GM12872 (cell line): Measurements from ENCODE around the gene NDRG2.

ENCODE experiments used
- TF ChIP-seq, protein P1 (sequence below): IDR thresholded peaks from 3 replicates; pipeline ENCODE4 v1.5.1; 2011; ENCODE audit warnings: low read depth, mild to moderate bottlenecking, low read length, moderate library complexity; ENCODE audit not compliant: insufficient read depth

Gene NDRG2

GRCh38 chr14:21011136-21011535, 13.7 kb downstream of the NDRG2 start:
- TF ChIP-seq, protein P1, sequence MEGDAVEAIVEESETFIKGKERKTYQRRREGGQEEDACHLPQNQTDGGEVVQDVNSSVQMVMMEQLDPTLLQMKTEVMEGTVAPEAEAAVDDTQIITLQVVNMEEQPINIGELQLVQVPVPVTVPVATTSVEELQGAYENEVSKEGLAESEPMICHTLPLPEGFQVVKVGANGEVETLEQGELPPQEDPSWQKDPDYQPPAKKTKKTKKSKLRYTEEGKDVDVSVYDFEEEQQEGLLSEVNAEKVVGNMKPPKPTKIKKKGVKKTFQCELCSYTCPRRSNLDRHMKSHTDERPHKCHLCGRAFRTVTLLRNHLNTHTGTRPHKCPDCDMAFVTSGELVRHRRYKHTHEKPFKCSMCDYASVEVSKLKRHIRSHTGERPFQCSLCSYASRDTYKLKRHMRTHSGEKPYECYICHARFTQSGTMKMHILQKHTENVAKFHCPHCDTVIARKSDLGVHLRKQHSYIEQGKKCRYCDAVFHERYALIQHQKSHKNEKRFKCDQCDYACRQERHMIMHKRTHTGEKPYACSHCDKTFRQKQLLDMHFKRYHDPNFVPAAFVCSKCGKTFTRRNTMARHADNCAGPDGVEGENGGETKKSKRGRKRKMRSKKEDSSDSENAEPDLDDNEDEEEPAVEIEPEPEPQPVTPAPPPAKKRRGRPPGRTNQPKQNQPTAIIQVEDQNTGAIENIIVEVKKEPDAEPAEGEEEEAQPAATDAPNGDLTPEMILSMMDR, result no peak

GRCh38 chr14:21003788-21004346, 21.0 kb downstream of the NDRG2 start:
- TF ChIP-seq, protein P1, result no peak

- TF ChIP-seq, protein P1, result no peak
These were observed 23.6 kb downstream of the NDRG2 start for GRCh38 chr14:21001218-21001617.

- TF ChIP-seq, protein P1, result no peak
These were observed 25.3 kb downstream of the NDRG2 start for GRCh38 chr14:20999591-20999990.

- TF ChIP-seq, protein P1, result no peak
These were observed 26.0 kb downstream of the NDRG2 start, which contains the start of gene SLC39A2 for GRCh38 chr14:20998674-20999366. TSS of gene SLC39A2 (plus strand) at chr14:20999293. CDS start at chr14:20999447, 154 bp downstream.

GRCh38 chr14:20998139-20998538, 26.7 kb downstream of the NDRG2 start:
- TF ChIP-seq, protein P1, result no peak

DNA sequence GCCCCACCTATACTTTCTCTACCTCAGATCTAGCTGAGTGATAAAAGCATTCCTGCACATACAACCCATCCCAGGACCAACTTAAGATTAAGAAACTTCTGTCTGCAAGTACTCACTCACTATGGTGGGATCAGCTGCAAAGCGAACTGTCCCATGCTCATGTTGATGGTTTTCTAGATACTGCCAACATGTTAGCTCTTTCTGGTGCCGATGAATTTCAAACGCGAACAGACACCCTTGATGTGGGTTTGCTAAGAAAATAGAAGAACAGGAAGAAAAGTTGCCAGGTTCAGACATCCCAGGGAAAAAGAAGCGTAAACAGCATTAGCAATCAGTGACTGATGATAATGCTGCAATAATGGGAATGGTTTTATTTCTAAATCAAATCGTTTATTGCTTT, 27.3 kb downstream of the NDRG2 start:
- TF ChIP-seq, protein P1, result no peak
